SK-N-MC (cell line): ENCODE measurements around the gene MLF2.
A peak's percentile ranks its signal among the peaks of the same experiment; 100 is the strongest.

Experiments used
- DNase-seq: peaks from one replicate; pipeline ENCODE4 v3.0.0-alpha.2; 2011; ENCODE audit warnings: low read depth, low spot score
- H3K27ac ChIP-seq: fragments of 200-600 bp; sonication (generic); 2 replicates; pipeline ENCODE4 v1.5.1; 2016; ENCODE audit warnings: mixed run types
- H3K36me3 ChIP-seq: fragments of 200-600 bp; sonication (generic); 2 replicates; pipeline ENCODE4 v1.6.1; 2017; ENCODE audit warnings: antibody characterized with exemption, low read length, mixed read lengths; ENCODE audit not compliant: insufficient read depth
- H3K4me3 ChIP-seq: fragments of 200-600 bp; sonication (generic); 2 replicates; pipeline ENCODE4 v1.5.1; 2016
- H3K9ac ChIP-seq: fragments of 200-600 bp; sonication (generic); 2 replicates; pipeline ENCODE4 v1.8.0; 2017; ENCODE audit warnings: mixed run types, mixed read lengths; ENCODE audit not compliant: insufficient read length
- H3K9me3 ChIP-seq: fragments of 200-600 bp; sonication (generic); 2 replicates; pipeline ENCODE4 v1.6.1; 2017; ENCODE audit warnings: low read depth, mild to moderate bottlenecking, antibody characterized with exemption, low read length, moderate library complexity, mixed read lengths
- EZH2 ChIP-seq: fragments of 200-600 bp; sonication (generic); IDR thresholded peaks from one replicate; pipeline ENCODE4 v1.6.1; 2017; ENCODE audit warnings: antibody characterized with exemption
- FOXP2 ChIP-seq: optimal IDR thresholded peaks from 2 replicates; pipeline ENCODE3; 2011; ENCODE audit warnings: mild to moderate bottlenecking, moderate library complexity; ENCODE audit not compliant: insufficient read depth; ENCODE audit errors: extremely low read length, control extremely low read depth
- POLR2AphosphoS5 ChIP-seq: IDR thresholded peaks from 2 replicates; pipeline ENCODE4 v1.6.1; 2012; ENCODE audit warnings: mild to moderate bottlenecking, low read depth, low read length, borderline replicate concordance

Gene MLF2

GRCh38 chr12:6735448-6736191 is 17.3 kb downstream of the MLF2 start:
- Histone ChIP-seq H3K9me3 (no peaks in the 10 kb centered on the region), H3K36me3 (peaks cover 23% of the 10 kb centered on the region; the same call in 1 of the 2 replicates), H3K9ac (no peak overlapping the region), H3K27ac (0 out of 2 replicates have a peak overlapping the region, but pooled peaks have one; percentile 6), H3K4me3 (no peak overlapping the region)
- no peak for DNase-seq
- TF ChIP-seq POLR2AphosphoS5 (no peak), FOXP2 (no peak), EZH2 (no peak)

DNA sequence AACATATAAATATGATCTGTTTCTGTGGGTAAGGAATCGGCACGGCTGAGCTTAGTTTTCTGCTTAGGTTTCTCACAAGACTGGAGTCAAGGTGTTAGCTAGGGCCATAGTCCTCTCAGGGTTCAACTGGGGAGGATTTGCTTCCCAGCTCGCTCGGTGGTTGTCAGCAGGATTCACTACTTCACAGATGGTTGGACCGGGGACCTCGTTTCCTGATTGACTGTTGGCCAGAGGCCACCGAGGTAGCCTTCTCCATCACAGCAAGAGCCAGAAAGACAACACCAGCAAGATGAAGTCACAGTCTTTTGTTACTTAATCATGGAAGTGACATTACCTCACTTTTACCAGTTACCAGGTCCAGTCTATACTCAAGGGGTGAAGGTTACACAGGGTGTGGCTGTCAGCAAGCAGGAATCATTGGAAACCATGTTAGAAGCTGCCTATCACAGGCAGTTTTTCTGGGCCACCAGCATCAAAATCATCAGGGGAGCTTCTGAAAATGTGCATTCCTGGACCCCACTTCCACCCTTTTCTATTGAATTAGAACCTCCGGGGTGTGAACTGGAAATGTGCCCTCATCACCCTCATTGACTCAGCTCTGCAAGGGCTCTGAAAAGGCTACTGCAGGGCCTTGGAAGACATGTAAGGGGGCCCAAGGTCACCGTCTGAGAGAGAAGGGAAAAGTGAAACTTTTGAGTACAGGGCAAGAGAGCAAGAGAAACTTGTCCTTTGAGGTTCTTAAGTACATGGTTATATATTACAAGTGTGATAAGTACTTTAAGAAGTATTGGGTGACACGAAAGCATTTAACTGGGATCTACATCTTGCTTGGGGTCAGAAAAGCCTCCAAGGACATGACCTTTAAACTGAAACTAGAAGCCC is 18.2 kb downstream of the MLF2 start:
- peaks cover 31% of the 10 kb centered on the region for H3K36me3 ChIP-seq
- TF ChIP-seq FOXP2, result no peak
- TF ChIP-seq POLR2AphosphoS5, result no peak
- no peak for TF ChIP-seq EZH2
- H3K9me3 ChIP-seq, result no peaks in the 10 kb centered on the region
- no peak for DNase-seq
- no peak overlapping the region for H3K27ac ChIP-seq
- no peak overlapping the region for H3K9ac ChIP-seq
- no peak overlapping the region for H3K4me3 ChIP-seq

DNA sequence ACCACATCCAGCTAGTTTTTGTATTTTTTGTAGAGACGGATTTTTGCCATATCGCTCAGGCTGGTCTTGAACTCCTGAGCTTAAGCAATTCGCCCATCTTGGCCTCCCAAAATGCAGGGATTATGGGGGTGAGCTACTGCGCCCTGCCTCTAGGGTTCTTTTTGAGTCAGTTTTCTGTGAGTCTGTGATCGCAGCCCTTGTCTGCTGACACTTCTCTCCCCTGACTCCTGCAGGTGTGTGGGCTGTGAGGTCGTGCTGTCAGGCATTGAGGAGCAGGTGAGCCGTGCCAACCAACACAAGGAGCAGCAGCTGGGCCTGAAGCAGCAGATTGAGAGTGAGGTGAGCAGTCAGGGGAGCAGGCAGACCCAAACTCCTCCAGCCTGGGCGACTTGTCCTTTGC is 22.8 kb downstream of the MLF2 start:
- Histone ChIP-seq H3K4me3 (no peak overlapping the region), H3K27ac (no peak overlapping the region), H3K9ac (no peak overlapping the region), H3K36me3 (peaks cover 54% of the 10 kb centered on the region), H3K9me3 (no peaks in the 10 kb centered on the region)
- TF ChIP-seq EZH2 (no peak), POLR2AphosphoS5 (no peak), FOXP2 (no peak)
- no peak for DNase-seq

GRCh38 chr12:6729186-6729585 is 23.8 kb downstream of the MLF2 start:
- TF ChIP-seq POLR2AphosphoS5 (no peak), FOXP2 (no peak), EZH2 (no peak)
- peaks cover 46% of the 10 kb centered on the region for H3K36me3 ChIP-seq
- no peak overlapping the region for H3K4me3 ChIP-seq
- H3K9ac ChIP-seq, result no peak overlapping the region
- H3K9me3 ChIP-seq, result no peaks in the 10 kb centered on the region
- H3K27ac ChIP-seq, result no peak overlapping the region
- DNase-seq, result no peak

DNA sequence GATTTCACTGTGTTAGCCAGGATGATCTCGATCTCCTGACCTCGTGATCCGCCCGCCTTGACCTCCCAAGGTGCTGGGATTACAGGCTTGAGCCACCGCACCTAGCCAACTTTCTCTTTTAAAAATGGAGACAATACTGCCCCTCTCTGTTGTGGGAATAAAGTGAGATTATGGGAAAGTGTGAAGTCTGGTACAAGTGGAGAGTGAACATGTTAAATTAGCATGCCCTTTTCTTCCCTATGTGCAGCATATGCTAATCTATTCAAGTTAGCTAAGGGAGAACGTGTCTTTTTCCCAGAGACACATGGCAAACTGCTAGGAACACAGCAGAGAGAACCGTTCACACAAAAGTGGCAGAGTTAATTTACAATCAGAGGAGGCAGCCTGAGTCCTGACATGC is 27.6 kb downstream of the MLF2 start:
- Histone ChIP-seq H3K27ac (no peak overlapping the region), H3K4me3 (no peak overlapping the region), H3K9ac (no peak overlapping the region), H3K36me3 (peaks cover 32% of the 10 kb centered on the region), H3K9me3 (no peaks in the 10 kb centered on the region)
- DNase-seq, result no peak
- TF ChIP-seq FOXP2, result no peak
- no peak for TF ChIP-seq EZH2
- no peak for TF ChIP-seq POLR2AphosphoS5

DNA sequence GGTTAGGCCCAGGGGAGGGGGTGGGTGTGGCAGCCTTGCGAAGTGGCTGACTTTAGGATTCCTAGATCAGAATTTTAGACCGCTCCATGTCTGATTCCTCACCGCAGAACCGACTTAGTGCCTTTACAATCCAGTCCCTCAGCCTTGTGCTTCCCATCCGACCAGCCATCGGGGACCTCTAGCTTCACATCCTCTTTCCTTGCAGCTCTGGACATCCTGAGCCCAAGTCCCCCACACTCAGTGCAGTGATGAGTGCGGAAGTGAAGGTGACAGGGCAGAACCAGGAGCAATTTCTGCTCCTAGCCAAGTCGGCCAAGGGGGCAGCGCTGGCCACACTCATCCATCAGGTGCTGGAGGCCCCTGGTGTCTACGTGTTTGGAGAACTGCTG is 28.5 kb downstream of the MLF2 start:
- DNase-seq, result no peak
- Histone ChIP-seq H3K27ac (peak overlapping the region; percentile 79), H3K9me3 (no peaks in the 10 kb centered on the region), H3K9ac (peak overlapping the region; percentile 97), H3K36me3 (peaks cover 23% of the 10 kb centered on the region; the same call in 1 of the 2 replicates), H3K4me3 (peak overlapping the region; percentile 87)
- TF ChIP-seq EZH2, result no peak
- TF ChIP-seq FOXP2, result peak; percentile 10
- no peak for TF ChIP-seq POLR2AphosphoS5

DNA sequence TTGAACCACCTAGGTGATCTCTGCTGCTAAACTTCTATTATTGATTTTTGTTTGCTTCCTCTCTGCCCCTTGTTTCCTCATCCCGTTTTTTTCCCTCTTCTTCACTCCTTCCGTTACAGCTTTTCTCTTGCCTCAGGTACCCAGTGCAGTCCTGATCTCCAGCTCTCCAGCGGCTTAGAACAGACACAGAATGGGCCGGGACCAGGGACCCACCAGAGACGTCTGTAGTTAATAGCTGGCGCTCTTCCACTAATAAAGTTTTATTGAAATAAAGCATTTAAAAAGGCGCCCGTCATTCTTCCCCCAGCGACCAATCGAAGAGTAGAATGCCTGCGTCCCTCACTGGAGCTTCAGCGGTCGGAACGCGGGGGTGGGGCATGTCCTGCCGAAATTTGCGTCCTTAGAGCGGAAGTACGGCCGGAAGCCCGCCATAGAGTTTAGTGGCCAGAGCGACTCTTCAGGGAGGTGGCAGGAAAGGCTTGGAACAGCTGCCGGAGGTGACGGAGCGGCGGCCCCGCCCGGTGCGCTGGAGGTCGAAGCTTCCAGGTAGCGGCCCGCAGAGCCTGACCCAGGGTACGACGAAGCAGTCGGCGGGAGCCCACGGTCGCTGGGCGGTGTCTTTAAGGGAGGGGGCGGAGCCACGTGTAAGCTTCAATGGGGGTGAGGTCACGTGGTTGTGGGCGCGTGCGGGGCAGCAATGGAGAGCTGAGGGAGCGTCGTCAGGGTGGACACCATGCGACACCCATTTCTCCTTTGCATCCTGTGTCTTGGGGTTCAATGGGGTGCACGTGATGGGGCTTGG is 29.1 kb downstream of the MLF2 start, which contains the start of gene COPS7A:
Gene COPS7A, plus strand, starts transcription at position 440 of the 802 bp plus-strand sequence. CDS start 611 bp downstream, outside the sequence.
- DNase-seq, result peak; percentile 96
- H3K27ac ChIP-seq, result peak within 1 kb of the TSS; percentile 93
- no peak for TF ChIP-seq EZH2
- peak; percentile 73 for TF ChIP-seq FOXP2
- TF ChIP-seq POLR2AphosphoS5, result peak; percentile 81

More for the DNA sequence above, 29.1 kb downstream of the MLF2 start, which contains the start of gene COPS7A:
- Histone ChIP-seq H3K4me3 (peak within 1 kb of the TSS; percentile 87), H3K9me3 (no peaks in the 10 kb centered on the region), H3K9ac (peak within 1 kb of the TSS; percentile 97), H3K36me3 (peaks cover 17% of the 10 kb centered on the region; the same call in 1 of the 2 replicates)
